GM19193 (cell line): ENCODE measurements around the gene NDRG4.

Experiments used
- POLR2A ChIP-seq: IDR thresholded peaks from 4 replicates; pipeline ENCODE4 v1.6.1; 2011; ENCODE audit not compliant: insufficient read depth, insufficient read length; ENCODE audit errors: extremely low read depth

NDRG4 gene

GRCh38 chr16:58498341-58499091 is 1.4 kb upstream of the NDRG4 start:
- no peak for TF ChIP-seq POLR2A

- TF ChIP-seq POLR2A: no peak
Observed at GRCh38 chr16:58499092-58499511, 841 bp upstream of the NDRG4 start.

GRCh38 chr16:58500430-58501241 is 693 bp downstream of the NDRG4 start:
- no peak for TF ChIP-seq POLR2A

GRCh38 chr16:58501242-58502131 is 1.5 kb downstream of the NDRG4 start:
- TF ChIP-seq POLR2A: no peak

- no peak for TF ChIP-seq POLR2A
Observed at GRCh38 chr16:58502217-58502921, 2.4 kb downstream of the NDRG4 start.

- no peak for TF ChIP-seq POLR2A
Observed at GRCh38 chr16:58503166-58503862, 3.4 kb downstream of the NDRG4 start.

GRCh38 chr16:58503863-58504688 is 4.1 kb downstream of the NDRG4 start:
- no peak for TF ChIP-seq POLR2A

GRCh38 chr16:58506241-58507194 is 6.6 kb downstream of the NDRG4 start:
- TF ChIP-seq POLR2A: no peak

GRCh38 chr16:58507195-58507962 is 7.4 kb downstream of the NDRG4 start:
- TF ChIP-seq POLR2A: no peak

- TF ChIP-seq POLR2A: no peak
Observed at GRCh38 chr16:58507963-58508670, 8.2 kb downstream of the NDRG4 start.

- no peak for TF ChIP-seq POLR2A
Observed at GRCh38 chr16:58508671-58509251, 8.8 kb downstream of the NDRG4 start.
